GM21367 (cell line): Measurements from ENCODE around the gene ITGB8.

Experiments
- ATAC-seq: cut with Tn5 transposase; IDR thresholded peaks from one replicate; pipeline ENCODE4 v1.9.1; 2021; ENCODE audit not compliant: unreplicated experiment

Gene ITGB8

DNA sequence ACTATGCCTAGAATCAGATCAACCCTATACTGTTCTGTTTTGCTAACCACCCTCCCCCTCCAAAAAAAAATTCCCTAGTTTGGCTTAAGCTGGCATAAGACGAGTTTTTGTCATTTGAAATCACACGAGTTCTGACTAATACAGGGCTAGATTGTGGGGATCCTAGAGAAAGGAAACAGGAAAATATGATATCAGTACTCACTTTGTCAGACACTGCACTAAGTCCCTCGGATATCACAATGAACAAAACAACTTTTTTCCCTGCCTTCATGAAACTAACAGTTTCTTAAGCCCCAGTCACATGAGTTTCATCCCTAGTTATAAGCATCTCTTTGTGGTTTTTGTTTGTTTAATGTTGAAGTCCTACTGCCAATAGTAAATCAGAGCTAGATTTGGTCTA lies 118.5 kb downstream of the ITGB8 start:
- no peak for ATAC-seq

DNA sequence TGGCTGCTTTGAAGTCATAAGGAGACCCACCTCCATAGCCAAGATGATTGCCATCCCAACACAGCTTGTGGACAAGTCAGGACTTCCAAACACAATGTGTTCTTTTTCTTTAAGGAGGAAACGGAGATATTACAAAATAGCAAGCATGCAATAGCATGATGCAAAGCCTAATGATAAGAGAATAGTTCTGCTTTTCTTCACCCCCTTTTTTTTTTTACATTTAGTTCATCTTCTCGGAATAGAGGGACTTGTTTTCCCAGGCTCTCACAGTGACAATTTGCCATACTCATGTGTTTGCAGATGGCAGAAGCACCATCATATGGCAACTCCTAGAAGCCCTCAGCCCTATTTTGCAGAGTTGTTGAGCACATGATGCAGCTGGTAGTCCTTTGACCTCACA lies 119.8 kb downstream of the ITGB8 start:
- no peak for ATAC-seq

DNA sequence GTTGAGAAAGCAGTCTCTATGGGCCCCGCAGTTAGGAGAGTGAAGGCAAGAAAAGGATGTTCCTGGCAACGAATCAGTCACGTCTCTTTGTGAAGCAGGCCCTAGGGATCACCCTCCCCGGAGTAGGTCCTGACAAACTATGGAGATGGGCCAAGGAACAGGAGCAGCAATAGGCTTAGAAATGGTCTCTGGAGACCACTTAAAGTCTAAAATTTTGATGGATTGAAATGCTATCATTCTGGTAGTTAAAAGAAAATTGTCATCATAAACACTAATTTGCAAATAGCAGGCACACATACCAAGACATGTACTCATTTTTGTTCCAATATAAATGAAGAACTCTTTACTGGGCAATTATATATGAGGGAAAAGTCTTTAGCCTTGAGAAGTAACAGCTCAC lies 123.5 kb downstream of the ITGB8 start:
- no peak for ATAC-seq

DNA sequence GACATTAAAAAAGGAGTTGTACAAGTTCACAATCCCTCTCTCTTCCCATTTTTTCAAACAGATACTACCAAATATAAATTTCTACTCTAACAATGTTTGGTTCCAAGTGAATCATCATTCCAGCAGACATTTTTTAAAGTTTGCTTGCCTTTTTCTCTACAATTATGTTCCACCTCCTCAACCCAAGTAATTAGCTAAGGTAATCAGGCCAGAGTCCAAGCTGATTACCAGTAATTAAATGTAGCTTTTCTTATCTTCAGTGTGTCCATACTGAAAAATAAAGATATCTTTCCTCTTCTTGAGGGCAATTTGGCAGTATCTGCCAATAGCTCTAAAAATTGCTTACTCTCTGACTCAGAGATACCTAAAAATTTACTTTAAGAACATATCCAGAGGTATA lies 126.0 kb downstream of the ITGB8 start:
- ATAC-seq: no peak

DNA sequence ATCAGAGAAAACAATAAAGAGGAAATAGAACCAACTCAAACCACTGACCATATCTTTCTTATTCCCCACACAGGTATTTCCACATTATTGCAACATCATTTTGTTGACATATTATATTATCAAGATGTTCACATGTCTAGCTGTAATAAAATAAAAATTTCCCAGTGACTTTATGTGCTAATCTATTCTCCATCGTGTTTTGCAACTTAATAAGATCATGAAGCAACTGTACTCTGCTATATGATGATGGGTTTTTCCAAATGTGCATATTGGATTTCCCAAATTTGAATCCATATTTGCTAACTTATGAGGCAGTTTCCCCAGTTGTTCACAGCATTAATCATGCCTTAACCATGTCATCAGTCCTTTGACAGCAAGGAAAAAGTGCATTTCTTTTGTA lies 127.8 kb downstream of the ITGB8 start:
- no peak for ATAC-seq

DNA sequence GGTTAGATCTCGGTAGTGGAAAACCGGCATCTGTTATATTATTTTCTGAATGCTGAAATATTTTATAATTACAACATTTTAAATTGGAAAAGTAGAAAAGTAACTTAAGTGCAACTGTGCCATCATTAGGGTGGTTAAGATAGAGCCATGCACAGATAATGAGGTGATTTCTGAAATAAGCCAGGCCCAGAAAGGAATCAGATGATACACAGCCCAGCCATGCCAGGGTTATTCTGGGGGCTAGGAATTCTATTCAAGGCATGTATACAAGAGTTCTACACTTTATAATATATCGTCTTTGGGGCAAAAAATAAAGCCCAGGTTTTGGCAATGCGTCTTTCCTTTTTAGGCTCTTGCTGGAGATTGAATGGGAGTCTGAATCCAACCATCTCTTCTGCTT lies 128.7 kb downstream of the ITGB8 start:
- no peak for ATAC-seq

DNA sequence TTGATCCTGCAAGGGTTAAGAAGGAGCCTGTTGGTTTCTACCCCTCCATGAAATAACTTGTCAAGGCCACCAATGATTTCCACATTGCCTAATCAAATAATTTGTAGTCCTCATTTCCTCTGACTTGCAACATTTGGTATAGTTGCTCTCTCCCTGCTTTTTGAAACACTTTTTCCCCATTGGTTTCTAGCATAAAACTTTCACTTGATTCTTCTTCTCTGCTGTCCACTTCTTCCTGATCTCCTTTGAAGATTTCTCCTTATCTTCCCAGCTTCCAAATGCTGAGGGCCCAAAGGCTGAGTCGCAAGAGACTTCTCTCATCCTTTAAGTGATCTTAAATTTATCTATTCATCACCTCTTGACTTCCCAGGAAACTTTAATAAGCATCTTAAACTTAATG lies 134.2 kb downstream of the ITGB8 start:
- ATAC-seq: no peak
